HG03558 (cell line): ENCODE results near the gene TMEM86A.

Source experiments
- ATAC-seq: cut with Tn5 transposase; IDR thresholded peaks from one replicate; pipeline ENCODE4 v1.9.1; 2021; ENCODE audit warnings: moderate number of reproducible peaks; ENCODE audit not compliant: unreplicated experiment; ENCODE audit errors: extremely low read depth

The TMEM86A gene

DNA sequence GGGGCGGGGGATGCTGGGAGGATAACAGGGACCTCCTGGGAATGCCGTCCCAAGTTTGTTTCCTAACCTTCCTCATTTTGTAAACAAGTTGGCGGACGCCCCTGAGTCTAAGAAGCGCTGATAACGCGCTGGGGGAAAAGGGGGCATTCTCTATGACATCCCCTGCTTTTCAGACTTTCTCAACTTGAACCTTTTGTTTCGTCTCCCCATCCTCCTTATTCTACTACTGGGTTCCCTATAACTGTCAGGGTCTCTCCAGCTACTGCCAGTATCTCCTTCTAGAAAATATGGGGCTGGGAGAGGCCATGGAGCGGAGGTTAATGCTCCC is 654 bp downstream of the TMEM86A start:
- ATAC-seq, result no peak

DNA sequence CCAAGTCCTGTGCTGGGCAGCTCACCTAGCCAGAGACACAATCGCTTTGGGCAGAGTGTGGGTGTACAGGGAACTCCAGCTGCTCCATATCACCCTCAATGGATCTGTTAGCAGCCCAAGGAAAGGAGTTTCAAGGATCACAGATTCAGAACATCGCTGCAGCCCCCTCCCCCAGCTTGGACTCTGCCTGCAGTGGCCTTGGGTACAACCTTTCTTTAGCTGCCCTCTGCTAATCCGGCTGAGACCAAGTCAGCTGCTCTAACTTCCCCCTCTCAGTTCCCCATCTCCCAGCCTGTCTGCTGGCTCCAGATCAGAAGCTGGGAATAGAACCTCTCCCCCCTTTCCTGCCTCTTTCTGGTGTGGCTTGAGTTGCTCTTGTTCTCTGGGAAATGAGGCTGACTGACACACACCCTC is 1.3 kb downstream of the TMEM86A start:
- no peak for ATAC-seq

DNA sequence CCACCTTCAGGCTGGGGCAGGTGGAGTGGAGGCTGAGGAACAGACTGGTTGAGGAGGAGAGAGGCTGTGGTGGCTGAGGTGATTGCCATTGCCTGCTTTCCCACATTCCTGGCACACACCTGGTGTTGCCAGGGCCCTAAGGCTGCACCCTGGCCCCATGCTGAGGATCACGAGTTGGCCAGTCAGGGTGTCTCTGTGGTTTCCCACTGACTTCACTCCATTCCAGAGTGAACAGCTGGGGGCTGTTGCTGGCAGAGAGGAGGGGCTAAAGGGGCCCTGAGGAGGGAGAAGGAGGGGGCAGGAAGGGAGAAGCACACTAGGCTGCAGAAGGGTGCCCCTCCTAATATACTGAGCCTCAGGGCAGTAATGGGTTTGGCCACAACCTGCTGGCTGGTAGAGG is 1.8 kb downstream of the TMEM86A start:
- no peak for ATAC-seq

DNA sequence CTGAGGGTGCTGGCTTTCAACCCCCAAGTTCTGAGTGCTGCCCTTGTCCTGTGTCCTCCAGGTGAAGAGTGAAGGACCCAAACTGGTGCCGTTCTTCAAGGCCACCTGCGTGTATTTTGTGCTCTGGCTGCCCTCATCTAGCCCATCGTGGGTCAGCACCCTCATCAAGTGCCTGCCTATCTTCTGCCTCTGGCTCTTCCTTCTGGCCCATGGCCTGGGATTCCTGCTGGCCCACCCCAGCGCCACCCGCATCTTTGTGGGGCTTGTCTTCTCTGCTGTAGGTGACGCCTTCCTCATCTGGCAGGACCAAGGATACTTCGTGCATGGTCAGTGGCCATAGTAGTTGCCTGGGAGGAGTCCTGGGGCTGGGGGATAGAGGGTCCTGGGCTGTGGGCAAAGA is 2.3 kb downstream of the TMEM86A start:
- ATAC-seq, result no peak

DNA sequence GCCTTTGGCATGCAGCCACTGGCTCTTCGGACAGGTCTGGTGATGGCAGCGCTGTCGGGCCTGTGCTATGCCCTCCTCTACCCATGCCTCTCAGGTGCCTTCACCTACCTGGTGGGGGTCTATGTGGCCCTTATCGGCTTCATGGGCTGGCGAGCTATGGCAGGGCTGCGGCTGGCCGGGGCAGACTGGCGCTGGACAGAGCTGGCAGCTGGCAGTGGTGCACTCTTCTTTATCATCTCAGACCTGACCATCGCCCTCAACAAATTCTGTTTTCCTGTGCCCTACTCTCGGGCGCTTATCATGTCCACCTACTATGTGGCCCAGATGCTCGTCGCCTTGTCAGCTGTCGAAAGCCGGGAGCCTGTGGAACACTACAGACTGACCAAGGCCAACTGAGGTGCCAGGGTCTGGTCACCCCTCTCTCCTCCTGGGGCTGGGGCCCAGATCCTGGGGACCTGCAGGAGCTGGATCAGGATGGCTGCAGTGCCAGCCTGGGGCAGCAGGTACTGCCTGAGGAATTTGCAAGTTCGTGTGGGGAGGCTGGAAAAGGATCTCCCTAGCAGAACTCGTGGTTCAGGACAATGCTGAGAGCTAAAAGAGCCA is 3.1 kb downstream of the TMEM86A start:
- no peak for ATAC-seq

DNA sequence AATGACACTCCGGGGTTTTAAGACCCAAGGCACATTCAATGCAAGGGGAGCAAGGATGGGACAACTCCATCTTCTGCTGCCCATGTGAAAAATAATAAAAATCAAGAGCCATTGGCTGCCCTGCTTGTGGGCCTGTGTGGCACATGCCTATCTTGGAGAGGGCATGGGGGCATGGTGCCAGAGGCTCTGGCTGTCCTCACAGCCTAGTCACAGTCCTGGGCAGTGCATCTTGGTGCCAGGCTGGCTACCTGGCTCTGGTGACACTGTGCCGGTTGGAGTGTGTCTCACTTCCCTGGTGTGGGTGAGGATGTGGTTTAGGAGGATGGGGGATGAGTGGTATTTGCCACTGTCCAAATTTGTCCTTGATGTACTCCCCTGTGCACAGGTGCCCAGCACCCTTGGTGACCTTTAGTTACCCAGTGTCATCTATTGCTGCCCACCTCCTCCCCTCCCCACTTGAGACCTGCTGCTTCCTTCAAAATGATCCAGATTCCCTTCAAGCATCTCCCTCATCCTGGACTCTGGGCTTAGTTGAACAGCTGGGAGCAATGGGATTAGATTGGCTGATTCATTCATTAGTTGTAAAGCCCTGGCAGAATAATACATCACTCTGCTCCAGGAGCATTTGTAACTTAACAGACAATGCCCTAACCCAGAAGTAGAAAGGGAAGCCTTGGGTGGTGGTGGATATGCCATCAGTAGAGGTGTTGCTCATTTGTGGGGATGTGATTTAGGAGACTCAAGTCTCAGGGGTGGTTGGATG is 4.6 kb downstream of the TMEM86A start:
- no peak for ATAC-seq

DNA sequence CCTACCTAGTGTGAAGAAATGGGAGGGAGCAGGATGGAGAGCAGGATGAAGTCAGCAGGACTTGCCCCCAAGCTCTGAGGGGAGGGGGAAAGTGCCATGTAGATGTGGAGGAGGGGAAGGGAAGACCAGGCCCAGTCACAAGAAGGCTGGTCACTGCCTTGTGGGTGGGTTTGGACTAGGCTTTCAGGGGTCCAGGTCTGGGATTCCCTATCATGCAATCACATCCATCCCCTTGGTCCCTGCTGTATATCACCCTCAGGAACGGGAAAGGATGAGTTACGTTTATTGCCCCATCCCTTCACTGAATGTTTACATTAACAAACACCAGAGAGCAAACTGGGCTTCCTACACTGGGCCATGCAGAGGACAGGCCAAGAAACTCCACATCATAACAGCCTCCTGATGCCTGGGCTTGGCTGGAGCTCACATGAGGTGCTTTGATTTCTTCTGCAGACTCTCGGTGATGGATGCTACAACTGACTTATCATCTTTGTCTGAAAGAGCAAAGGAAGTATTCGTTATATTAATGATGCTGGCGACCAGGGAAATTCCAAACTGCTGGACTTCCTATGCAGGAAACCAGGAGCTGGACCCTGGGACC is 5.6 kb downstream of the TMEM86A start:
- no peak for ATAC-seq

DNA sequence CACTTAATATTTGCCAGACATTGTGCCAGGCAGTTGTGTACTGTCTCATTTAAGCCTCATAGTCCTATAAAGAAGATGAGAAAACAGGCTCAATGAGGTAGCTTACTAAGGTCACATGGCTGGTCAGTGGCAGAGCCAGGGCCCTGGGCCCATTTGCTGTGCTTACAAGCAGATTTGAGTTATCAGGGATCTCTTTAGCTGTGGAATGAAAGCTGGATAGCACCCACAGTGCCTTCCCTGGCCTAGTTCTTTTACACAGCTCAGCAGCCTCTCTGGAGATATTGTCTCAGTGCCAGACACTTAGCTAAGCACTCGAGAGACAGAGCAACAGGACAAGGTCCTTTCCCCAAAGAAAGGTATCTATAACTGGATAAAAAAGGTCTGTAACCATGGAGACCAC is 6.1 kb downstream of the TMEM86A start:
- no peak for ATAC-seq

DNA sequence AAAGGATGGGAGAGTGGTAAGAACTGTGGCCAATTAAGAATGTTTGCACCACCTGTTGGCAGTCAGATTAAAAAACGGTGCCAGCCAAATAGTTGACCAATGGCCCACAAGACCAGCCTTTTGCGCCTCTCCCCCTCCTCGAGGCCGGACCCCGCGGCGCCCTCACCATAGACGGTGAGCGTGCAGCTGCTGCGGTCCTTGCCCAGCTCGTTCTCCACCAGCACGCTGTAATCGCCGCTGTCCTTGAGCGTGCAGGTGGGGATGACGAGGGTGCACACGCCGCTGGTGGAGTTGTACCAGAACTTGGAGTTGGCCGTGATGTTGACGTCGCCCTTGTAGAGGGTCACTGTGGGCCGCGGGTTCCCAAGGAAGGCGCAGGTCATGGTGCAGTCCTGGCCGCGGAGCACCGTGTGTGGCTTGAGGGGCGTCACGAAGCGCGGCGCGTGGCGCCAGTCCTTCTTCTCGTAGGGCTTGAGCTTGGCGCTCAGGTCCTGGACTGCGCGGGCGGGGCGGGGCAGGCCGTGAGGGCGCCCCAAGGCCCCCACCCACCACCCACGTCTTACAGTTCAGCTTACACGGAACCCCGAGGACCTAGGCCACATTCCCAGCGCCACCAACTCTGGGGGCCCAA is 7.2 kb downstream of the TMEM86A start:
- no peak for ATAC-seq

DNA sequence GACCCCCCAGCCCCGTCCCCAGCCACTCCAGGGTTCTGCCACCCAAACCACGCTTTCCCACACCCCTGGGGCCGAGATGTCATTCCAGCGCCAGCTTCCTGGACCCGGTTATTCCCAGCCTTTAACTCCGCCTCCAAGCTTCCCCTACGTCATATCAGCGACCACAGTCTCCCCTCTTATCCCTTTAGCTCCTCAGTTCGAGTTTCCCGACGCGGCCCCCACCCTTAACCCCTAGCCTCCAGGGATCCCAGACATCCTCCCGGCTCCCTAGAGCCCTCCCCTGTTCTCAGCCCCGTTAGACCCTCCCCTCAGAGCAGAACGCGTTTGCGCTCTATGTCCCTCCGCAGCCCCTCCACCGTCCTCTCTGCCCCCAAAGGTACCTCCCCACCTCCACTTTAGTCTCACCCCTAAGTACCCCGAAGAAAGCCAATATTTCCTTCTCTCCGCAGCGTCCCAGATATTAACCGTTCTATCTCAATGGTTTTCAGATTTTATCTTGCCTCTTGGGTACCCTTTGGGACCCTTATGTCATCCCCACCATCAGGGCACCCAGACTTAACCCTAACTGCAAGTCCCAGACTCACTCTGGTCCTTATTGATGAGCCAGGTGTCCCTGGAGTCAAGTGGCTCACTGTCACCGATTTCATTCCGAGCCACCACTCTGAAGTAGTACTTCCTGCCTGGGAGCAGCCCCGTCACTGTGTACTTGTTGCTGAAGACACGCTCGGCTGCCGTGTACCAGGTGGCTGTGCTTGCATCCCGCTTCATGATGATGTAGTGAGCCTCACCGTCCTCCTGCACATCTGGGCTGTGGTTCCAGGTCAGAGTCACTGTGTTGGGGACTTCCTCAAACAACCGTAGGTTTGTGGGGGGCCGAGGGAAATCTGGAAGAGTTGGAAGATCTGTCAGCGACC is 8.0 kb downstream of the TMEM86A start:
- peak; percentile 53 for ATAC-seq

DNA sequence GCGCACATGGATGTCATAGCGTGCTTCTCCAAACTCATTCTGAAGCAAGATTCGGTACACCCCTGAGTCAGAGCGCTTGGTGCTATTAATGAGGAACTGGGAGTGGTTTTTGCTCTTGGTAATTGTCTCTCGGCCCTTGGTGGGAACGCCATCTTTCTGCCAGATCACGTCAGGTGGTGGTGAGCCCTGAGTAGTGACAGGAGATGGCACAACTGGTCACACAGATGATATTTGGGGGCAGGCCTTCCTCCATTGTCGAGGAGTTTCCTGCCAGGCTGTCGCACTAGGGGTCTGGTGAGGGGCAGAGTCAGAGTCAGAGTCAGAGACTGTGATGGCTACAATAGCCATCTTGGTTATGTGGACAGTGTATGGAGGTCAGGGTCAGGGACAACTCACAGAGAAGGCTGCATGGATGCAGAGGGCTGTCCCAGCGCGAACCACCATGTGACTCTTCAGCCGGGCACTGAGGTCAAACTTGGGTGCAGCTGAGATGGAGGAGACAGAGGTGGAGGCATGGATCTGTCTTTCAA is 9.3 kb downstream of the TMEM86A start:
- no peak for ATAC-seq

DNA sequence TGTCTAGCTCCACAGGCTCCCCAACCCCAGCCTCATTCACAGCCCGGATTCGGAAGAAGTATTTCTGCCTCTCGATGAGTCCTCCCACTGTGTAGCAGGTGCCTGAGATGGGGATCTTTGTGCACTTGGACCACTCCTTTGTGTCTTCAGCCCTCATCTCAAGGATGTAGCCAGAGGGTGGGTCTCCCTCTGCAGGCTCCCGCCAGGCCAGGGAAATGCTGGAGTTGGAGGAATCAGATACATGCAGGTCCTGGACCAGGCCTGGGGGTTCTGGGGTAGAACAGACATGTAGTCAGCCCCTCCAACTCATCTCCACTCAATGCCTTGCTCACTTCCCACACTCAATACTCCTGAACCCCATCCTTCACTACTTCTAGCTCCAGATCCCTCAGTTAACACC is 10.8 kb downstream of the TMEM86A start:
- ATAC-seq, result no peak

DNA sequence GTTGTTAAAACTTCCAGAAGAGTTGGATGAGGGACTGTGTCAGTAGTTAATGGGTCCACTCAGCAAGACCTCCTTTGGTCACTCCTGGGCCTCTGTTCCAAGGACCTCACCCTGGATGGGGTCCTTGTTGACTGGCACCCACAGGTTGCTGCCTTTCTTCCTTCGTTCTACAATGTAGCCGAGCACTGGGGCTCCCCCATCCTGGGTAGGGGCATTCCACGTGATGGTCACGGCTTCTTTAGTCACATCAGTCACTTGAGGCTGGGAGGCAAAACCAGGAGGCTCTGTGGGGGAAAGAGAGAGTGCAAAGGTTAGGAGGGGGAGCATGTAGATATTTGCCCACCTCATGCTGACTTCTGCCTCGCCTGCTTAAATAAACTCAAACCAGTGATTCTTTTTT is 12.0 kb downstream of the TMEM86A start:
- no peak for ATAC-seq

DNA sequence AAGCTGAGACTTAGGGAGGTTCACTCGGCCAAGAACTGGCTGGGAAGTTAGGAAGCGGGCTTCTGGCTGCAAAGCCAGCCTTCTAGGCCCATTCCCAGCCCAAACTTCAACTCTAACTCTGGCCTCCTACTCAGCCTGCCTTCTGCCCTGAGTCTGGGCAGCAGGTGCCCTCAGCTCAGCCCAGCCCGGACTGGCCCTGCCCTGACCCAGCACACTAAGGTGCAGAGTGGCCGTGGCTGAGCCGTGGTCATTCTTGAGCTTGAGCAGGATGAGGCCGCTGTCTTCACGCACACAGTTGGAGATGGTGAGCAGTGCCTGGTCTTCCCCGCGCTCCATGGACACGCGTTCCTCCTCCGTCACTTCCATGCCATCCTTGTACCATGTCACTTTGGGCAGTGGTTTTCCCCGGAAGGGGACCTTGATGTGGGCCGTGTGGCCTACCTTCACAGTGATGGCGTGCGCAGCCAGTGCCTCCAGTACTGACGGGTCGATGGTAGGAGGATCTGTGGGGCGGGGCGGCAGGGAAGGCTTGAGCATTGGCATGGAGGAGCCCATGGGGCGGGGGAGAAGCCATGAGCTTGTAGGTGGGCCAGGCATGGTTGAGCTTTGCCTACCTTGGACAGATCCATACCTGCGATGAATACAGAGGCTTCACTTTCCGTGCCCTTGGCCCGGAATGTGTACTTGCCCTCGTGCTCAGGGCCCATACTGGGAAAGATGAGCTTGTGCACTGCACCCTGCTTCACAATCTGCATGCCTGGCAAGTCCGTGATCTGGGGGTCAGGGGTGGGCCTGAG is 15.3 kb downstream of the TMEM86A start:
- no peak for ATAC-seq

DNA sequence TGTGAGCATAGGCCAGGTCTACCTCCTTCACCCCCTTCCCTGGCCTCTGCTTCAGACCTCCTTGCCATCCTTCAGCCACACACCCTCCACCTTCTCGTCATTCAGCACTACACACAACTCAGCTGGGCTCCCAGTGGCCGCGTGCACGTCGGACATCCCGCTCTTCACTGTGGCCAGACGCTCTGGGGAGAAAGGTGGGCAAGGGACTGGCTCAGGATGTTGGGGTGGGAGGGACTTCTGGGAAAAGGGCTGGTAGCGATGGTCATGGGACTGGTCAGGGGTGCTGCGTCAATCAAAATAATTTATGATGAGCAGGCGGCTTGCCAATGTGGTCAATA is 15.8 kb downstream of the TMEM86A start:
- no peak for ATAC-seq

DNA sequence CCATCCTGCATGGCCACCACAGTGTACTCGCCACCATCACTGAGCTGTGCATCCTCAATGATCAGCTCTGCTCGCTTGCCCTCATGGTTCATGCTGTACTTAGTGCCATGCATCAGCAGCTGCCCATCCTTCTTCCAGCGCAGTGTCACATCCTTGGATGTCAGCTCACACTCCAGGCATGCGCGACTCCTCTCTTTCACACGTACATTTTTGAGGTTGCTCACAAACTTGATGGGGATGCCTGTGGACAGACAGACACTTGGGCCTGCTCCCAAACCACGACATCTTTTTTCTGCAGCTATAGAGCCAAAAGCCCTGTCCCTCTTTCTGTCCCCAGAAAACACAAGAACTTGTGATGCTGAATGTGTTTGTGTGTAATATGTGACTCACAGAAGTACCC is 16.9 kb downstream of the TMEM86A start:
- no peak for ATAC-seq

DNA sequence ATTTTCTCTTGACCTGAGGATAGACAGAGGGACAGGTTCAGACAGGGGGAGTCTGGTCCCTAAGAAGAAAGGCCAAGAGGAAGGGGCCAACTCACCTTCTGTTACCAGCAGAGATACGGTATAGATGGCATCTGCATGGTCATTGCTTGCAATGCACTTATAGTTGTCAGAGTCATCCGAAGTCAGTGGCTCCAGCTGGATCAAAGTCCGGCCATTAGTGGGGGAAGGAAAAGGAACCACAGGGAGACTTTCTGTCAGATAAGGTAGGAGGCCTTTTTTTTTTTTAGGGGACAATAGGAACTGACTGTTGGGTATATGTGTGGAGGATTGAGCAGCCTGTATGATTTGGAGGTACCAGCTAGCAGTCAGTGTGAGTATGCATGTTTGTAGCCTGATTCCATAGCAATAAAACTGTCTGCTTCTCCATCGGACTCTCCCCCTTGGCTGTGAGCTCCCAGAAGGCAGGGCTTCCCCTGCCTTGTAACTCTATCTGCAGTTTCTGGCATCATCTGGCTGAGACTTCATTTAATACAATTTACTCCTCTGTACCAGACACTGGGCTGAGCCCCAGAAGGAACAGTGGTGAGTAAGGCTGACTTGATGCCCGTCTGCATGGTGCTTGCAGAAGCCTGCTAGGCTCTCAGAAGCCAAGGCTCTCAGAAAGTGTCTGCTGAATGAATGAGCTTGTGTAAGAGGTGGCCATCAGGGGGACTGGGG is 21.7 kb downstream of the TMEM86A start:
- no peak for ATAC-seq

DNA sequence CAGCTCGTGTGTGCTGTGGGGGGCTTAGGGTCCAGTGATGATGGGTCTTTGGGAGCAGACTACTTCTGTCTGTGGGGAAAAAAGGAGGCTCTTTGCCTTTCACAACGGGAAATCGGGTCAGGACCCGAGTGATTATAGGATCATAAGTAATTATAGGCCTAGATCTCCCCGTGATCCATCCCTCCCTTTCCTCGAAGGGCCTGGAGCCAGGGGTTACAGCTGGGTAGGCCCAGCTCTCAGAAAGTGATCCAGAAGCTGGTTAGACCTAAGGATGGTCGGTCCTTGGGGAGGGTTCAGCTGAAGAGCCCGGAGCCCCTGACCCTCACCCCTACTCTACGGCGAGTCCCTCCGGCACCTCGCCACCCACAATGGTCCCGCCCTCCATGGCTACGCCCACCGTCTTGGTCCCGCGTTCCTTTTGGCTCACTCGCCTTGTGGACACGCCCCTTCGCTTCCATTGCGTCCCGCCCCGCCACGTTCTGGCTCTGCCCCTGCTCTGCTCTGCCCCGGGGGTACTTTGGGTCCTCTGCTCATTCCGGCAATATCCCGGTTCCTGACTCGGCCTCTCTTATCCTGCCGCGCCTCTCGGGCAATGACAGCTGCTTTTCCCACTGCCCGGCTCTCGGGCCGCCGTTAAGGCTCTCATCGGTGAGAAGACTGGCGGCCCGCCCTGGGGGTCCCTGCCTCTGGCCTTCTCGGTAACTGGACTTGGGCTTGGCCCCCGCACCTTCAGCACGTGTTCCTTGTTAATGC is 22.4 kb downstream of the TMEM86A start:
- no peak for ATAC-seq
